Body of pancreas (tissue), 4 donors: ENCODE results near the gene MC5R.

Experiments
- CTCF ChIP-seq, 7 experiments: fragments of 450-650 bp in 4 of 7; fragments of 200-600 bp in 3 of 7; sonication (generic) in 3 of 7; IDR thresholded peaks; one replicate each; pipeline ENCODE4 v1.5.1; 2016 to 2019; ENCODE audit warnings: antibody characterized with exemption in 7 of 7
- POLR2A ChIP-seq, 3 donors: fragments of 450-650 bp; IDR thresholded peaks; one replicate each; pipeline ENCODE4 v1.6.1; 2016; ENCODE audit warnings: antibody characterized with exemption in 3 of 3, mild to moderate bottlenecking in 2 of 3

- TF ChIP-seq CTCF (IDR thresholded peaks at IDR 0.05): no peak
- no peak for TF ChIP-seq POLR2A (IDR thresholded peaks at IDR 0.05)
Measured at GRCh38 chr18:13804305-13804704, 19.6 kb upstream of the MC5R start.
